Measurements from ENCODE around the gene CDKN2AIP.

CDKN2AIP gene

DNA sequence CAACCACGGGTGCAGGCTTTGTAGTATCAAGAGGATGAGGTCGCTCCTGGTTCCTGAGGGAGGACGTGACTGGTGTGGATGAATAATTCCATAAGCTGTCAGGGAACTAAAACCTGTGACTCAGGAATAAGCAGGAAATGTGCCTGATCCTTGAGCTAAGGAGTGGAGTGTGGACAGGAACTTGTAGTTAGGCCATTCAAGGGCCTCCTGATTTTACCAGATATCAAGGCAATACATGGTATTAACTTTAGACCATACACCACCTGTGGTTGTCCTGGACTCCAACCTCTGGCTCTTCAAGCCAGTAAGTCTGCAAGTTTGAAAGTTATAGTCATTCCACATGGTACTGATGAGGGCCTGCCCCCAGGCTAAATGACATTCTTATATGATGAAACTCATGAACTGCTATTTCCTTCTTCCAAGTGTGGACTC lies 48.4 kb downstream of the CDKN2AIP start:
- DNase-seq: no peak

- DNase-seq: no peak
Measured at GRCh38 chr4:183493246-183493645, 48.8 kb downstream of the CDKN2AIP start.

DNA sequence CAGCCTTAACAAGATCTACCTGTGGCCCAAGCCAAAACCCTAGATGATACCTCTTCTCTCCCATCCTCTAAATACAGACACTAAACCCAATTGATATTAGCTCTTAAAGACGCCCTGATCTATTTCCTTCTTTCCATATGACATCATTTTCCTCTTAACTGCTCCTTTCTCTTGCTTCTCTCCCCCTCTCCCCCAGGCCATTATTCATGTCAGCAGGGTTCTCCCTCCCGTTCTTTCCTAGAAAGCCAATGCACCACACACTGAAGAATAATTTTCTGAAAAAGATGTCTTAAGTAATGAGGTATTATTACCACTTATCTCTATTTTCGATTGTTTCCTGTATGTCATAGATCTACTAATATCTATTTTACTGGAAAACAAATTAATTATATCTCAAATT lies 50.7 kb downstream of the CDKN2AIP start:
- no peak for DNase-seq
